K562 (cell line): ENCODE measurements around the gene DIAPH1. TPM values are rescaled to one million over a fixed set of nuclear protein-coding genes. Genes with fewer than 3 reads are reported as not detected.

ENCODE experiments used
- ATAC-seq: fragments of 200-7000 bp; cut with Tn5 transposase; 3 replicates; pipeline ENCODE4 v1.9.1; 2020; ENCODE audit warnings: moderate library complexity
- BruUV-seq: library from RNA; stranded (reverse); fragments of 400-500 nt; replicated peaks from 2 replicates; lab custom pipeline; 2021; lab: Mats Ljungman, UMichigan
- CTCF ChIA-PET: fragments of 300-600 bp; formaldehyde crosslinking; extraction: SDS; loops from one replicate; lab custom pipeline; 2021; ENCODE audit warnings: low intra/inter-chr PET ratio; lab: Yijun Ruan, JAX
- POLR2A ChIA-PET: fragments of 300-600, 350-650 bp; sonication (Branson Sonifier 250); formaldehyde crosslinking; extraction: SDS; loops from one replicate; lab custom pipeline; 2021; ENCODE audit warnings: antibody characterized with exemption, inconsistent platforms; lab: Yijun Ruan, JAX
- DNase-seq, 4 experiments: peaks; one replicate each; pipeline versions ENCODE4 v3.0.0 to v3.0.0-alpha.2; 2011 to 2018; ENCODE audit warnings: low spot score in 3 of 4, mixed read lengths in 3 of 4; ENCODE audit errors: extremely low read depth in 1 of 4
- FAIRE-seq: peaks from 2 replicates; lab custom pipeline; 2011; peaks lifted over from hg19 to GRCh38; lab: Jason Lieb, UNC
- H2AFZ ChIP-seq: 2 replicates; pipeline ENCODE4 v1.6.0; 2011; ENCODE audit warnings: low read depth, low read length, control low read depth, inconsistent platforms
- H3K27ac ChIP-seq: fragments of 200-600 bp; 3 replicates; pipeline ENCODE4 v1.8.0; 2011; ENCODE audit warnings: low read depth, mild to moderate bottlenecking, control low read depth, inconsistent platforms, low read length, moderate library complexity, mixed read lengths; ENCODE audit errors: extremely low read depth
- H3K27me3 ChIP-seq, 2 experiments: fragments of 300-600 bp in 1 of 2; 2 replicates in 1 of 2; 3 replicates in 1 of 2; pipeline versions ENCODE4 v1.6.0 to v1.8.0; 2011; ENCODE audit warnings: inconsistent platforms in 2 of 2, low read length in 2 of 2, mild to moderate bottlenecking in 1 of 2, mixed read lengths in 1 of 2, moderate library complexity in 1 of 2; ENCODE audit not compliant: control insufficient read depth in 2 of 2, insufficient read depth in 2 of 2
- H3K36me3 ChIP-seq: fragments of 300-600 bp; 3 replicates; pipeline ENCODE4 v1.8.0; 2011; ENCODE audit warnings: mild to moderate bottlenecking, low read length, inconsistent platforms; ENCODE audit not compliant: control insufficient read depth, insufficient read depth
- H3K4me1 ChIP-seq, 2 experiments: fragments of 200-600 bp in 1 of 2; replicated peaks in 1 of 2; 2 replicates in 1 of 2; 3 replicates in 1 of 2; pipeline versions ENCODE4 v1.5.1 to v1.8.0; 2011; ENCODE audit warnings: inconsistent platforms in 2 of 2, low read length in 2 of 2, mild to moderate bottlenecking in 1 of 2, mixed read lengths in 1 of 2, moderate library complexity in 1 of 2; ENCODE audit not compliant: control insufficient read depth in 2 of 2, insufficient read depth in 2 of 2
- H3K4me2 ChIP-seq: 2 replicates; pipeline ENCODE4 v1.6.1; 2011; ENCODE audit warnings: low read length, control low read depth, inconsistent platforms, mixed read lengths; ENCODE audit not compliant: insufficient read depth
- H3K4me3 ChIP-seq: fragments of 200-600 bp; sonication (generic), shearing (Covaris generic); 2 replicates; pipeline ENCODE4 v1.5.1; 2016; ENCODE audit warnings: control low read depth, inconsistent platforms
- H3K79me2 ChIP-seq: fragments of 200-600 bp; 3 replicates; pipeline ENCODE4 v1.8.0; 2011; ENCODE audit warnings: low read length, inconsistent platforms; ENCODE audit not compliant: control insufficient read depth, insufficient read depth
- H3K9ac ChIP-seq, 2 experiments: 2 replicates each; pipeline versions ENCODE4 v1.6.0 to v1.6.1; 2011; ENCODE audit warnings: low read depth in 2 of 2, low read length in 2 of 2, control low read depth in 1 of 2, inconsistent platforms in 1 of 2, mild to moderate bottlenecking in 1 of 2, mixed read lengths in 1 of 2; ENCODE audit not compliant: insufficient read depth in 1 of 2
- H3K9me1 ChIP-seq: one replicate; pipeline ENCODE4 v1.6.0; 2011; ENCODE audit warnings: inconsistent platforms, mild to moderate bottlenecking, low read length, moderate library complexity; ENCODE audit not compliant: control insufficient read depth, insufficient read depth
- H3K9me3 ChIP-seq: replicated peaks from 2 replicates; pipeline ENCODE4 v1.5.1; 2011; ENCODE audit warnings: low read depth, low read length, inconsistent platforms; ENCODE audit not compliant: control insufficient read depth, insufficient read depth
- H4K20me1 ChIP-seq: replicated peaks from 2 replicates; pipeline ENCODE4 v1.6.1; 2011; ENCODE audit warnings: low read length, inconsistent platforms, mixed read lengths; ENCODE audit not compliant: control insufficient read depth, insufficient read depth
- EGR1 ChIP-seq: fragments of 450-650 bp; conservative IDR thresholded peaks from 2 replicates; pipeline ENCODE4 v1.6.1; 2017; ENCODE audit warnings: mild to moderate bottlenecking
- ZNF398 ChIP-seq: fragments of 250-450 bp; sonication (Bioruptor Pico); IDR thresholded peaks from 2 replicates; pipeline ENCODE4 v1.8.0; 2021; ENCODE audit warnings: moderate library complexity, mild to moderate bottlenecking, inconsistent platforms
- WGBS: fragments of 100-300 bp; shearing (Covaris generic); methylation state at CpG from one replicate; pipeline ENCODE4 v1.1.6; 2016; ENCODE audit warnings: low coverage, mixed read lengths; ENCODE audit not compliant: insufficient coverage; ENCODE audit errors: missing lambda C conversion rate; 5-methylcytosine and 5-hydroxymethylcytosine counted together
- in situ Hi-C: fragments of 300-500 bp; cut with MboI; formaldehyde crosslinking; loops from 4 replicates; pipeline ENCODE4 v1.15.0; 2018; ENCODE audit warnings: inconsistent platforms, mixed read lengths
- intact Hi-C: fragments of 100-400 bp; cut with micrococcal nuclease; formaldehyde crosslinking; loops from 2 replicates; pipeline ENCODE4 v1.14.2; 2022
- polyA plus RNA-seq, 8 experiments: library from polyadenylated mRNA; depleted of rRNA in 4 of 8; stranded (reverse) in 5 of 8; unstranded in 3 of 8; fragments of >200 nt; fragmentation: Nextera tagmentation in 2 of 8; fragmentation: Illumina TruSeq in 1 of 8; extraction: Ambion mirVana in 2 of 8; extraction: Trizol in 1 of 8; gene quantifications; 2 replicates each; pipeline versions ENCODE4 v1.2.1 to v1.2.3, GENCODE V29; 2011 to 2014; ENCODE audit warnings: inconsistent platforms in 1 of 8, missing spikeins in 1 of 8
- total RNA-seq, 7 experiments: library from RNA; depleted of rRNA in 6 of 7; stranded (reverse); fragments of >200 nt in 6 of 7; fragmentation: Illumina TruSeq in 2 of 7; extraction: Trizol in 2 of 7; gene quantifications; 2 replicates each; pipeline versions ENCODE4 v1.2.1 to v1.2.3, GENCODE V29; 2011 to 2021; ENCODE audit warnings: low replicate concordance in 1 of 7

Gene DIAPH1
- total and polyA plus RNA-seq, 9 of the 15 experiments (the other 6 are each of a cell fraction or from before 2014, with no cell fraction given) = 60.8 to 328 (median 97.8) TPM

DNA sequence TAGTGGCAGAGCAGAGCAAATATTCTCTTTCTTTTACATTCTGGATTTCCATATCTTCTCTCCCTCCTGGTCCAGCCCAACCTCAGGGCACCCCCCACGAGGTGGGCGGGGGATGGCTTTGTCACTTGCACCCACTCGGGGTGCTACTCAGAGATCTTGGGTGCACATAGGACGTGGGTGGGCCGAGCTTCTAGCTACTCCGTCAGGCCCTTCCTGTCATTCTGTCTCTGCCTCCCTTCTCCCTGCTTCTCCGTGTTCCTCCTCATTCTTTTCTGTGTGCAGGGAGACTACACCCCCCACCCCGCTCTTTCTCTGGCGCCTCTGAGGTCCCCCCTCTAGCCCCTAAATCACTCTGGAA lies 110.4 kb downstream of the DIAPH1 start:
- Histone ChIP-seq H3K4me2 (no peak overlapping the region), H3K27me3 (peaks cover 6 to 20% of the 10 kb centered on the region in 2 experiments; a peak in 4 of 5 replicates), H3K9ac (no peak overlapping the region), H3K27ac (no peak overlapping the region), H3K9me3 (no peaks in the 10 kb centered on the region), H3K36me3 (peaks cover 5% of the 10 kb centered on the region; the same call in 1 of the 3 replicates), H3K4me1 (peaks cover 5 to 12% of the 10 kb centered on the region in 2 experiments; a peak in 3 of 5 replicates), H2AFZ (no peak overlapping the region)
- WGBS = 10% methylated on average over 9 of the region's 9 CpGs
- POLR2A ChIA-PET = interaction anchor here (0.6 to 1.4 kb wide), 4 partner anchors 13 to 128 kb away, joined by 3 to 4 read pairs (median 3); no protein-coding TSS in a partner anchor
- peak in 1 of 4 experiments; percentile 17 for DNase-seq
- intact Hi-C loops = no loop called here
- TF ChIP-seq EGR1 (peak; percentile 54), ZNF398 (CRISPR knock-in tag) (no peak)
- TF ChIP-seq, all 486 proteins: peak for 1
- H3K9me1 ChIP-seq = peaks cover 6% of the 10 kb centered on the region
- ATAC-seq (no peak), FAIRE-seq (no peak)
- no peaks in the 10 kb centered on the region for H4K20me1 ChIP-seq
- CTCF ChIA-PET = no interaction called here
- H3K79me2 ChIP-seq = no peaks in the 10 kb centered on the region
- in situ Hi-C loops = no loop called here
- H3K4me3 ChIP-seq = no peak overlapping the region
- BruUV-seq = no TSS peak
